ENCODE measurements around the gene FAM3A.
"Not testable (repeated sequence)": the region's sequence is repeated elsewhere in the genome, so short reads cannot be mapped to it uniquely, and the experiment has no call there.

DNA sequence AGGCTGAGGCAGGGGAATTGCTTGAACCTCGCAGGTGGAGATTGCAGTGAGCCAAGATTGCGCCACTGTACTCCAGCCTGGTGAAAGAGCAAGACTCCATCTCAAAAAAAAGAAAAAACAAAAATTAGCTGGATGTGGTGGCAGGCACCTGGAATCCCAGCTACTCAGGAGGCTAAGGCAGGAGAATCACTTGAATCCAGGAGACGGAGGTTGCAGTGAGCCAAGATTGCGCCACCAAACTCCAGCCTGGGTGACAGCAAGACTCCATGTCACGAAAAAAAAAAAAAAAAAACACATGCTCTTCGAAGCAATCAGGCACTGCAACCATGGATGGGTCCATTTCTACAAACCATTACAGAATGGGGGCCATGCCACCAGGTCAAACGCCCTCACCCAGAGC is 24.3 kb upstream of the FAM3A start:
- TF ChIP-seq CTCF (IDR thresholded peaks at IDR 0.05; ENCODE audit: low read depth, low read length, poor library complexity, severe bottlenecking); EZH2phosphoT487 (IDR thresholded peaks at IDR 0.05; ENCODE audit: borderline replicate concordance, low read length): not testable (repeated sequence)

Measured in DOHH2 (cell line).